Renal cortical epithelial cell (primary cell): Measurements from ENCODE around the gene TRAK1. TPM values are rescaled to one million over a fixed set of nuclear protein-coding genes. Genes with fewer than 3 reads are reported as not detected.

Experiments
- DNase-seq: peaks from one replicate; pipeline ENCODE4 v3.0.0-alpha.2; 2011; ENCODE audit warnings: low read depth
- total RNA-seq: library from RNA; depleted of rRNA; stranded (reverse); fragments of >200 nt; gene quantifications from 2 replicates; pipeline ENCODE4 v1.2.3, GENCODE V29; 2014

TRAK1 gene
- total RNA-seq, 1 donor from 2014 or later, result 84.4 TPM

GRCh38 chr3:42176242-42177034 is 85.3 kb downstream of the TRAK1 start:
- peak; percentile 41 for DNase-seq

DNA sequence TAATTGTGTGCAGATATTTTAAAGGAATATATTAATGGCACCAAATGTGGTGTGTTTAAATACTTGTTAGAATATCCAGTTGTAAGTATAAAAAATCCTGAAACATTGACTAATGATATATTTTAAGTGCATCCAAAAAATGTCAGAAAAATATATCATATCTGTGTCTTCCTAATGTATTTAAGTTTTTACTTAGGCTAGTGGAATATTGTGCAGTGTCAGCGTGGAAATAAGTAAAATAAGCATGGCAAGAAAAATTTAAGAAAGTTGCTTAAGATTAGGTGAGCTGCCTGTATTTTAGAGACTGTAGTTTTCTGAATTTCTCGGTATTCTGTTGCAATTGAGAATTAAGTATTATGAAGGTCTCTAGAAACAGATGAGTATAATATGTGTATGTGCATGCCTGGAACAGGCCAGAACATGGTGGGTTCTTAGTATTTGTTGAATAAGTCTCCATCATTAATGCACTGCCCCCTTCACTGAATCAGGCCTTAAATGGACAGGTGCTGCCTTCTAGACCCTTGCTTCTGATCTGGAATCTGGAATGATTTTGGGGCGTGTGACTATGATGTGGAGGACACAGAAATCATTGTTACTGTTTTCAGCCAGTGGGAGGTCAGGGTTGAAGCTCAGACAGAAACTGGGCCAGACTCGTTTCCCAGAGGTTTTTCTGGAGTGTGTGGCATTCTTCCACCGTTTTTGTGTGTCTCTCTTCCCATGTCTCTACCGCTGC is 86.1 kb downstream of the TRAK1 start:
- DNase-seq, result no peak

DNA sequence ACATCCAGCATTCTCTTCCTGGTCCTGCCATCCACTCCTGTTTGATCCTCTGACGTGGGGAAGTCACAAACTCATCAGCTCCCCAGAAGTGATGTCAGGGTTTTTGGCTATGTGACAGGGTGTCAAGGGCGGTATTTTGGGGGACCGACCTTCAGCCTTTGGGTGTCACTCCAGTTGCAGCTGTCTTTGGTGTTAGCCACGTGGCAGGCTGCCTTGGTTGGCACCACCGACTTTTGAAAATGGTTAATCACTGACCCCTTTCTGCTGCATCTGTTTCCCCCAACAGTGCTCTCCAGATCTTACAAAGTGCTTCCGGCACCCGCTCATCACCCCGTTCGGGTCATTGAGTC is 86.6 kb downstream of the TRAK1 start:
- DNase-seq, result no peak

DNA sequence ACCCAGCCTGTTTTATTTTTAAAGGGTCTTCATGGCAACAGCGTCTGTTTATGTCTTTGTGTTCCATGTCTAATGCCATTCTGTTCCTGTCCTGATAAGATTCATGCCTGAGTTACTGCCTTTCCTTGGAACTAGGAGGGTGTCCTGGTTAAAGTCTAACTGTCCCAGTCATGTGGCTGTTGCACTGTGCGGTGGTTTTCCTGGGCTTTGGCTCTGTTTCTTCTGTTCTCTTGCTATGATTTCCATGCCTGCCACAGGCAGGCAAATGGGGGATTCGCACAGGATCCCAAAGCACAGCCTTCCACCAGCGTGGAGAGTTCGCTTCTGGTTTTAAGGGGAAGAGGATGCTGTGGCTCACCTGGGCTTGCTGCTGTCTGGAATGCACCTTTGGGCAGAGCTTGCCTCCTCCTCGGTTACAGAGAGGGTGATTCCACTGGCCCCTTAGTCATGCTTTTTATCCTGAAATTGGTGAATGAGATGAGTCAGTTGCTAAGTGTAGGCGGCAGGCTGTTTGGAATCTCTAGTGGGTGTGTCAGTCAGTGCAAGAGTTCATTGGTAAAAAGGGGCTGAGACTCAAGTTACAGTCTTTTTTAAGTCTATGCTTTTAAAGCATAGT is 88.1 kb downstream of the TRAK1 start:
- peak; percentile 97 for DNase-seq

- no peak for DNase-seq
Observed at GRCh38 chr3:42180901-42181300, 89.7 kb downstream of the TRAK1 start.

GRCh38 chr3:42182555-42182954 is 91.4 kb downstream of the TRAK1 start:
- no peak for DNase-seq

DNA sequence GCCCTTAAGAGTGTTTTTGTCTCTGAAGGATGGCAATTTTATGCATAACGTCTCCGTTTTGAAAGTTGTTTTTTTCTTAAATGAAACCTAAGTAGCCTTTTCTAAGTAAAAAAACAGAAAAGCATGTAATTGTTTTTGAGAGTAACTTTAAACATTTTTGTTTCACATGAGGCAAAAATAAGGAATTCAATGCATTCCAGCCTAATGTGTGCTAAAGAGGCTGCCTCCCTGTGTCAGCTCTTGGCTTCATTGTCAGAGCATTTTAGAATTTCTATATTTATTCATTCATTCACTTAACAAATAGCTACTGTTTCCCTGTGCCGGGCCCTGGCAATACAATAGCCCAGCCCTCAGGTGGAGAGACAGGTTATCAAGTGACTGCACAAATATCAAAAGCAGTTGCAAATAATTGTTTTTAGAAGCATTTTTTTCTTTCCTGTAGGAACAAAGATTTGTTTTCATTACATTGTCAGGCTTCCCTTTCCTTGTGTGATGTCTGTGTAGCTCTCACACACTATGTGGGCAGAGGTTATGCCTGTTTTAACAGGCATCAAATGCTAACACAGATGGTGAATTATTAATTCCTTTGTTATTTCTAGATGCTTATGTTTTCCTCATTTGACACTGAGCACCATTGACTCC is 93.0 kb downstream of the TRAK1 start:
- peak; percentile 60 for DNase-seq

DNA sequence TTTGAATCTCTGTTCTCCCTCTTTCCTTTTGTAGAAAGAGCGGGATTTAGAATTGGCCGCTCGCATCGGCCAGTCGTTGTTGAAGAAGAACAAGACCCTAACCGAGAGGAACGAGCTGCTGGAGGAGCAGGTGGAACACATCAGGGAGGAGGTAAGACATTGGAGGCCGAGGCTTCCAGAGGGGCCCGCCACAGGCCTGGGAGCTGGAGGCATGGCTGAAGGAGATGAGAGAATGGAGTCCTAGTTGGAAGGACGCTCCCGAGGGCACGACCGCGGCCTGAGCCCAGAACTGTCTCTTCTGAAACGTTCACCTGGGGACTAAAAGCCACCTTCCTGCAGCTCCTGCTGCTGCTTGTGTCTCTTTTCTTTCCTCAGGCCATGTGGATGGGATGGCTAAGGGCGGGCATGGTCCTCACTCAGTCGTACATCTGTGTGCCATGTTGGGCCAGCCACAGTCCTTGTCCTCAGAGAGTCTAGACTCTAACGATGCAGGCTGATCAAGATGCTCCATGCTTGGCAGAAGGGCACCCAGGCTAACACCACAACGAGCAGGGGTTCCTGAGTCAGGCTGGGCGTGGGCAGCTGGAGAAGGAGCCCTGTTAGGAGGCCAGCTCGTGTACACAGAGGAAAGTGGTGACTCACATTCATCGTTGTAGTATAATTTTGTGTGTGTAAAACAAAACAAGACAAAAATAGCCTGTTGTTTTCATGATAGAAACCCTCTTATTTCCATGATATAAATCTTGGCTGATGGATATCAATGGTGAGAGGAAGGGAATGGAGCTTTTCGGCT is 93.7 kb downstream of the TRAK1 start:
- no peak for DNase-seq

GRCh38 chr3:42187936-42188335 is 96.8 kb downstream of the TRAK1 start:
- DNase-seq, result no peak

- no peak for DNase-seq
Observed at GRCh38 chr3:42188376-42188775, 97.2 kb downstream of the TRAK1 start.

DNA sequence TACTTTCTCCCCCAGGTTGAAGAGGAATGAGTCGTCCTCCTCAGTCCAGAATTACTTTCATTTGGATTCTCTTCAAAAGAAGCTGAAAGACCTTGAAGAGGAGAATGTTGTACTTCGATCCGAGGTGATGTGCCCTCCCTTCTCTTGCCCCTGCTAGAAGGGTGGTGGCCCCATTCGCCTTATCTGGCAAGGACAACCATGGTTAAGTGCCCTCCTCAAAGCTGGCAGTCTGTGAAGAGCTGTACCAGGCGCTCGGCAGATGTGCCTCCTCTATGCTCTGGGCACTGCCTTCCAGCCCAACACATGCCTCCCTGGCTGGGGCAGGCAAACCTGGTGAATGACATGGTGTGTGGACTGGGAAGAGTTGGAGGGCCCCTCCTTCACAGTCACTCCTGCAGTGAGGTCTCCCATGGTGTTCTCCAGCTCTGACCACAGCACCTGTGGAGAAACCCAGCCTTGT is 97.9 kb downstream of the TRAK1 start:
- DNase-seq, result no peak

GRCh38 chr3:42189736-42190135 is 98.6 kb downstream of the TRAK1 start:
- DNase-seq, result peak; percentile 68

DNA sequence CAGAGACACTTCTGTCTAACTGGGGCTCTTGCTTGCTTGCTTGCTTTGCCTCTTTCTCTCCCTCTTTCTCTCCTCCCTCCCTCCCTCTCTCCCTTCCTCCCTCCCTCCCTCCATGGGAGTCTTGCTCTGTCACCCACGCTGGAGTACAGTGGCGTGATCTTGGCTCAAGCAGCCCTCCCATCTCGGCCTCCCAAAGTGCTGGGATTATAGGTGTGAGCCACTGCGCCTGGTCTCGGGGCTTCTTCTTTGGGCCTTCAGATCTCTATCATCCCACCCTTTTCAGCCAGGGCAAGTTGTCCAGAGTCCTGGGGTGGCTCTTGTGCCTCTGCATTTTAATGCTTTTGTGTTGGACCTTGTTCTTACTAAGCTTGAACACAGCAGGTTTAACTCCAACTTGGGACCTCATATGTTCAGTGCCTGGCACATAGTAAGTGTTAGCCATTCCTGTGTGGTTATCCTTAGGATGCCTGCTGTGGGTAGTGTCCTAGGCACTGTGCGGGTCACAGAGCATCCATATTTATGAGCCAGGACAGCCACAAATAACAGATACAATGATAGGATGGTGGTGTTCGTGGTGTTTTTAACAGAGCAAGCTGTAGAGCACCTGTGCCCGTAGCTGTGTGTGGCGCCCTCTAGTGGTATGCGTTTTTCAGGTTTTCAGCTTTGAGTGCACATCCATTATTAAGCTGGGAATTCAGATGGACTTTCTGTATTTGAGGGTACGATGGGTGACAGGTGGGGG is 99.7 kb downstream of the TRAK1 start:
- DNase-seq, result peak; percentile 52

GRCh38 chr3:42191443-42191747 is 100.2 kb downstream of the TRAK1 start:
- no peak for DNase-seq

DNA sequence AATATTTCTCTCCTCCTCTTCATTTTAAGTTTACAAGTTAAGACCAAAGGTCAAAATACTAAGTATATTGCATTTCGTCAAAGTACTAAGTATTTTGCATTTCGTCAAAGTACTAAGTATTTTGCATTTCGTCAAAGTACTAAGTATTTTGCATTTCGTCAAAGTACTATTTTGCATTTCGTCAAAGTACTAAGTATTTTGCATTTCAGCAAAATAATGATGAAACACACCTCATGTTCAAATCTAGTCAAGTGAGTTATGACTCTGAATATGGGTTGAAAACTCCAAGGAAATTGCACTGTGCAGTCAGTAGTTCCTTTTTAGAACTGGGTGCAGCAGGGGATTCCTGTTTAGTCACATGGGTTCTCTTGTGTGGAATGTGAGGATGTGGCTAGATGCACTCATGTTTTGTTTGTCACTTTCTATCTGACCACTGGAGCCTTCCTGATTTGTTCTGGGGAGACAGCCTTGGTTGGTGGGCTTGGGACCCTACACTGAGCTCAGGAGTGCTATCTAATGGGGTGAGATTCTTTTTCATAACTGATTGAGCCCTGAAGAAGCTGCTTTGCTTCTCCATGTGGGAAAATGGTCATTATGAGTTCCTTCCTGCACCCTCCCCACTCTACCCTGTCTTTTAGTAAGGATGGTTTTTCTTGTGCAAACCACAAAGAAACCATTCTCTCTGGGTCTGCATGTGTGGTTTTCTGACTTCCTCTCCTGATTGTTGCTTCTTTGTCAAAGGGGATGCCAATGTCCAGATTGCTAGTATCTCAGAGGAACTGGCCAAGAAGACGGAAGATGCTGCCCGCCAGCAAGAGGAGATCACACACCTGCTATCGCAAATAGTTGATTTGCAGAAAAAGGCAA is 101.4 kb downstream of the TRAK1 start:
- peak; percentile 48 for DNase-seq

DNA sequence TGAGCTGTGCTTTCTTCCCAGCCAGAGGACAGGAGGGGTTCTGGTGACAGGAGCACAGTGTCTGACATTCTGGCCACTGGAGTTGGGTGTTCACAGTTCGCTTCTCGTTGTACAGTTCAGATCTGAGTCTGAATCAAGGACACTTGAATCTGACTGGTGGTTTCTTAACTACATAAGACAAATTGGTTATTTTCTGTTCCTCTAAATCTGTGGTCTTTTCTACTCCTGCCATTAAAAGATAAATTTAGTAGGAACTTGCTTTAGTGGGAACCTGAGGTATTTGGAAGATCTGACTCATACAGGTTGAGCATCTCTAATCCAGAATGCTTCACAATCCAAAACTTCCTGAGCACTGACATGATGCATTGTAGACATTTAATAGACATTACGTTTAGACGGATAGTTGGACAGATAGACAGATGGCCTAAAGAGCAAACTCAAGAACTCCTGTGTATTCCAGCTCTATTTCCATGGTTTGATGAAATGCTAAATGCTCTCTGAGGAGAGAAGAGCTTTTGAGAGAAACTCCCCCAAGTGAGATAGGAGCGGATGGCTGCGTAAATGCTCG is 103.9 kb downstream of the TRAK1 start:
- no peak for DNase-seq

- DNase-seq, result no peak
Observed at GRCh38 chr3:42195879-42196330, 104.7 kb downstream of the TRAK1 start.

DNA sequence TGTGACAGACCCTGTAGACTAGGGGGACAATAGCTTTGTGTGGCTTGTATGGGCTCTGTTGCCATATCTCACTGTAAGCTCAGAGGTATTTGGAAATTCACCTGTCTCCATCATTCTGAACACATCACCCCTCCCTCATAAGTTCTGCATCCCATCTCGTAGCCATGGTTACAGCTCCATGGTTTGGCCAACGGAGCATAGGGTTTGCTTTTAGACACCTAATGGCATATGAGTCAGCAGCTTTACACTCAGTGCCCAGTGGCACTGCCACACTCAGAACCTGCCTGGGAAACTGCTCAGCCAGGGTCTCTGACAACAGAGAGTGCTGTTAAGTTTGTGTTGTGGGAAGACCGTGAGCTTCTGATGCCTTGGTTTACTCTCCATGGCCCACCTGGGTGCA is 107.6 kb downstream of the TRAK1 start:
- DNase-seq, result peak; percentile 17

DNA sequence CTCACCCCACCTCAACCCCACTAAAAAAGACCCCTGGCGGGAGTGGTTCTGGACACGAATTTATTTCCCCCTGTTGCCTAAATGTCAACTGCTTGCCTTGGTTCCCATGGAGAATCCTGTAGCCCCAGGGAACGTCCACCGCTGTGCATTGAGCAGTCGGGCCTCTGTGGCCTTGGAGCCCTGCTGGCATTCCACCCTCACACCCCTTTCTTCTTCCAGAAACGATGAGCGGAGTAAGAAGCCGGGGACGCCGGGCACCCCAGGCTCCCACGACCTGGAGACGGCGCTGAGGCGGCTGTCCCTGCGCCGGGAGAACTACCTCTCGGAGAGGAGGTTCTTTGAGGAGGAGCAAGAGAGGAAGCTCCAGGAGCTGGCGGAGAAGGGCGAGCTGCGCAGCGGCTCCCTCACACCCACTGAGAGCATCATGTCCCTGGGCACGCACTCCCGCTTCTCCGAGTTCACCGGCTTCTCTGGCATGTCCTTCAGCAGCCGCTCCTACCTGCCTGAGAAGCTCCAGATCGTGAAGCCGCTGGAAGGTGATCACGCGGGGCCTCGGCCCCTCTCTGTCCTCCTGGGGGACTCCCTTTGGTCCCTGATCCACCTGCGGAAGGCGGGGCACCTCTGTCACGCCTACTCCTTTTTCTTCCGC is 111.2 kb downstream of the TRAK1 start:
- no peak for DNase-seq
